Sigmoid colon (tissue), 4 donors: Measurements from ENCODE around the gene FBXL19.

Experiments
- POLR2AphosphoS5 ChIP-seq, 4 donors: sonication (generic); formaldehyde crosslinking; IDR thresholded peaks; one replicate each; pipeline ENCODE4 v1.6.1; 2017; ENCODE audit warnings: antibody characterized with exemption in 4 of 4
- TF ChIP-seq, protein P1 (sequence below), 4 experiments: fragments of 450-650 bp in 3 of 4; fragments of 200-600 bp in 1 of 4; IDR thresholded peaks; one replicate each; pipeline ENCODE4 v1.5.1; 2016 to 2019; ENCODE audit warnings: antibody characterized with exemption in 4 of 4, mild to moderate bottlenecking in 3 of 4, moderate library complexity in 2 of 4

DNA sequence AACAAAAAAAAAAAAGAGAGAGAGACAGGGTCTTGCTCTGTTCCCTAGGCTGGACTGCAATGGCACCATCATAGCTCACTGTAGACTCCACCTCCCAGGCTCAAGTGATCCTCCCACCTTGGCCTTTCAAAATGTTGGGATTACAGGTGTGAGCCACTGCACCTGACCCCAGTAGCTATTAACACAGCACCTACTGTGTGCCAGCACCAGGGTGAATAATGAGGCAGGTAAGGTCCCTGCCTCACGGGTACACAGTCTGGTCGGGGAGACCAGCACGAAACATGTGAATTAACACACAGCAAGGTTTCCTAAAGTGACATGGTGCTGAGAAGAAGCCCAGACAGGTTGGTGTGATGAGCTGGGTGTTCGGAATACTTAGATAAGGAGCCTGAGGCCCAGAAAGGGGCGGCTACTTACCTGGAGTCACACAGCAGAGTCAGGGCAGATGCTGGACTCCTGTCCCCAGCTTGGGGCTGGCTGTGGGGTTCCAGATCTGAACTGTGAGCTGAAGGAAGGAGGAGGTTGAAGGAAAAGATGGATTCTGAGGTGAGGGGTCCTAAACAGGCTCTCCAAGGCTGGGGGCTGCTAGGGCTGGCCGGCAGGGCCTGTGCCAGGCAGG, 10.5 kb upstream of the FBXL19 start:
- TF ChIP-seq, protein P1, sequence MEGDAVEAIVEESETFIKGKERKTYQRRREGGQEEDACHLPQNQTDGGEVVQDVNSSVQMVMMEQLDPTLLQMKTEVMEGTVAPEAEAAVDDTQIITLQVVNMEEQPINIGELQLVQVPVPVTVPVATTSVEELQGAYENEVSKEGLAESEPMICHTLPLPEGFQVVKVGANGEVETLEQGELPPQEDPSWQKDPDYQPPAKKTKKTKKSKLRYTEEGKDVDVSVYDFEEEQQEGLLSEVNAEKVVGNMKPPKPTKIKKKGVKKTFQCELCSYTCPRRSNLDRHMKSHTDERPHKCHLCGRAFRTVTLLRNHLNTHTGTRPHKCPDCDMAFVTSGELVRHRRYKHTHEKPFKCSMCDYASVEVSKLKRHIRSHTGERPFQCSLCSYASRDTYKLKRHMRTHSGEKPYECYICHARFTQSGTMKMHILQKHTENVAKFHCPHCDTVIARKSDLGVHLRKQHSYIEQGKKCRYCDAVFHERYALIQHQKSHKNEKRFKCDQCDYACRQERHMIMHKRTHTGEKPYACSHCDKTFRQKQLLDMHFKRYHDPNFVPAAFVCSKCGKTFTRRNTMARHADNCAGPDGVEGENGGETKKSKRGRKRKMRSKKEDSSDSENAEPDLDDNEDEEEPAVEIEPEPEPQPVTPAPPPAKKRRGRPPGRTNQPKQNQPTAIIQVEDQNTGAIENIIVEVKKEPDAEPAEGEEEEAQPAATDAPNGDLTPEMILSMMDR (IDR thresholded peaks at IDR 0.05), result no peak
- no peak for TF ChIP-seq POLR2AphosphoS5 (IDR thresholded peaks at IDR 0.05)
